Colon (tissue), 2 donors: Measurements from ENCODE around the gene ITPK1.

Source experiments
- FAIRE-seq: peaks from 2 replicates; lab custom pipeline; 2012; peaks lifted over from hg19 to GRCh38; lab: Jason Lieb, UNC
- donor health status: control.
- donor health status: control.

Gene ITPK1

DNA sequence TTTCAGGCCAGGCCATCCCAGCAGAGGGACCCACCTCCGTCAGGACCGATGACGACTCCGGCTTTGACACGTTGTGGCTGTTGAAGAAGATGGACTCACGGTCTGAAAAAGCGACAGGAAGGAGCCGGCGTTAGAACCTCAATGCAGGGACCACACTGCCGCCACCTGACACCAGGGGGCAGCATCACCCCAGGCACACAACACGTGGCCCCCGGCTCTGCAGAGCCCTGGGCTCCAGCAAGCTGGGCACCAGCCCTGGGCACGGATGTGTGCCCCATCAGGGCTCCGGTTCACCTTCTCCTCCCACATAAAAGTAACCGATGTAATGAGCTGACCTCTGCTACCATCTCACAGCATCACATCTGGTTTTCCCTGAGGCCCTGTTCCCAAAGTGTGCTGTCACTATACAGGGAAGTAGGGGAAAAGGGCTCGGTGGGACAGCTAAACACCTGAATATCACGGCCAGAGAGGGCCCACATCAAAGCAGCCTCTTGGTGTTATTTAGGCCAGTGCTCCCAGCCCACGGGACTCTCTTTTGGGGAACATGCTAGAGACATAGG, 163.7 kb downstream of the ITPK1 start:
- no peak for FAIRE-seq

GRCh38 chr14:92951261-92951660, 164.5 kb downstream of the ITPK1 start:
- no peak for FAIRE-seq

DNA sequence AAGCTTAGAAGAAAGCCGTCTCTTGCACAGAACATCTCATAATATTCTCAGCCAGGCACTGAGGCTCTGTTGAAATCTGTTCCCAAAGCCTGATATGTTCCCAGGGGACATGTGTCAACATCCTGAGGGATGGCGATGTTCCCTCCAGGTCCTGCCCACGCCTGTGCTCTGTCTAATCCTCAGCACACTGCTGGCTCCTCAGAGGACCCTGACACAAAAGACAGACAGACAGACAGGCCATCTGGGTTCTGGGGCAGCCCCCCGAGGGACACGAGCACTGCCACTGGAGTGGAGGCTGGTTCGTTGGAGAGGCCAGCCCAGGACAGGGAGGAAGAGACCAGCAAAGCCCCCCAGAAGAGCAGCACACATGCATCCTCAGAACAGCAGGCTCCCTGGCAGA, 165.0 kb downstream of the ITPK1 start:
- no peak for FAIRE-seq

GRCh38 chr14:92950193-92950540, 165.6 kb downstream of the ITPK1 start:
- FAIRE-seq: no peak

GRCh38 chr14:92949496-92950192, 166.1 kb downstream of the ITPK1 start:
- FAIRE-seq: no peak

GRCh38 chr14:92948647-92949046, 167.1 kb downstream of the ITPK1 start:
- FAIRE-seq: no peak

GRCh38 chr14:92946847-92947545, 168.7 kb downstream of the ITPK1 start:
- FAIRE-seq: no peak

DNA sequence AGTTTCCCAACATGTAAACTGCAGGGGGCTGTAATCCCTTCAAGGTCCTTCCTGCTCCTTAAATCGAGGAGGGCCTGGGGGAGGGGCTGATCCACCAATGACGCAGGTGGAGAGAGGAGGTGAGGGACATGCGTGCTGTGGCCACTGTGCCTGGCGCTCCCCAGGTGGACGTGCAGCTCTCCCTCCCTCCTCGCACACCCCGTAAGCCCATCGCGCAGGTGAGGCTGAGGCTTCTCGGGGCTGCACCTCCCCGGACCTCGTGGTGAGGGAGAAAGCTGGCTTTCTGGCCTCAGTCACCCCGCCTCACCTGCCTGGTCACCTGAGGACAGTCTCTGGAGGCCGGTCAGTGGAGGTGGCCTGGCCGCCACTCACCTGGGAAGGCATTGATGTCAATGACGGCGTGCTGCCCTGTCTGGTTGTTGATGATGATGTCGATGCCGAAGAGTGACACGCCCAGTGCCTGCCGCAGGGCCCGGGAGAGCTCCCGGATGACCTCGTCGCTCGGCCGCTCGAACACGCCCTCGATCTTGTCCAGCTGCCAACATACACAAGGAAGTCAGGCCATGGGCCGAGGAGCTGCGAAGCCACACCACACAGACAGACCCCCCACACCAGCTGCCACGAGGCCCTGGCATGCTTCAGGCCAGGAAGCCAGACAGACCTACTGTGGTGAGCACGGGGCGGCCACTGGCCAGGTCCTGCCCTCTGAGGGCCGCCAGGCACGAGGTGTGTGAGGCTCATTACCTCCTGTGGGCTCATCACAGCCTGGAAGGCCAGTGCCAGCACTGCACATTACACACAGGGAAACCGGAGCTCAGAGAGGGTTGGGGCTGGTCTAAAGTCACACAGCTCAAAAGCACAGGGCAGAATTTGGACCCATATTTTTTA, 169.5 kb downstream of the ITPK1 start:
- FAIRE-seq: no peak

- FAIRE-seq: no peak
These were observed 170.2 kb downstream of the ITPK1 start for GRCh38 chr14:92945544-92945943.

- FAIRE-seq: no peak
These were observed 170.7 kb downstream of the ITPK1 start for GRCh38 chr14:92944976-92945375.

GRCh38 chr14:92943855-92944570, 171.7 kb downstream of the ITPK1 start:
- FAIRE-seq: no peak

DNA sequence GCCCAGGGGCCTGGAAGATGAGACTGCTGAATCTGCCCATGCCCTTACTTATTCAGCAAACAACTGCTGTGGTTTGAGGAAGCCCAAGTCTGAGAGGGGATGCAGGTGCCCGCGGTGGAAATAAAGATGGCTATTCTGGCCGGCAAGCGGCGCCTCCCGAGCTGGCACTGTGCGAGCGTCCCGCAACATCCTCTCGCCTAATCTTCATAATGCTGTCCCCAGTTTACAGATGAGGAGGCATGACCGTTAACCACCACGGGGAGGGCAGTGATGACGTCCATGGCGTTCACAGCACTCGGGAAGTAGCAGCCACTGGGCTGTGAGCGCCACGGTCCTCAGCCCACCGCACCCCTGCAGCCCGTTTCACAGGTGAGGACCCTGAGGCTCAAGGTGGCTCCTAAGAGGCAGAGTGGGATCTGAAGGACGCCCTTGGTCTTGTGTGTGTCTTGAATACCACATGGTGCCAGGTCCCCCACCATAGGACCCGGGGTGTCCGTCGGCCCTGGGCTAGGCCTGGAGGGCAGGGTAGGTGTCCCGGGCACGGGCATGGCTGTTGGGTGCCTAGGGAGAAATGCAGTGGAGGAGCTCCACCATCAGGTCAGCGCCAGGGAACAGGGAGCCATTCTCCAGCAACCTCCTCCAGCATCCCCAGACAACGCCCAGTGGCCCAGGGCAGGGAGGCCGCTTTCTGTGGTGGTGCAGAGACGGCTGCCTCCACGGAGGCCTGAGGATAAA, 172.6 kb downstream of the ITPK1 start:
- no peak for FAIRE-seq

DNA sequence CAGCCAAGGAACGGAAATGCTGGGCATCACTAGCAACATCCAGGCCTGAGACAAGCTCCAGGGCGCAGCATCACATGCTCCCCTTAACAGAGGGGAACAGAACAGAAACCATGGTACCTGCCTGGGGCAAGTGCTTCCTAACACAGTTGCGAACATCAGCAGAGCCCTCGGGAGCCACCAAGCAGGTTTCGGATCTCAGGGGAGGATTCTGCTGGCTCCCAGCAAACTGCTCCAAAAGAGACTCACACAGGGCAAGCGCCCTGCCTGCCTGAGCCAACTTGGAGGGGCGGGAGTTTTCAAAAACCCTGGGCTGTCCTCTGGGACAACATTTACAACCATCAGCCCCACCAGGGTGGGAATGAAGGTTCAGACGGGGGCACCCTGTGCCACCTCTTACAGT, 173.1 kb downstream of the ITPK1 start:
- no peak for FAIRE-seq

DNA sequence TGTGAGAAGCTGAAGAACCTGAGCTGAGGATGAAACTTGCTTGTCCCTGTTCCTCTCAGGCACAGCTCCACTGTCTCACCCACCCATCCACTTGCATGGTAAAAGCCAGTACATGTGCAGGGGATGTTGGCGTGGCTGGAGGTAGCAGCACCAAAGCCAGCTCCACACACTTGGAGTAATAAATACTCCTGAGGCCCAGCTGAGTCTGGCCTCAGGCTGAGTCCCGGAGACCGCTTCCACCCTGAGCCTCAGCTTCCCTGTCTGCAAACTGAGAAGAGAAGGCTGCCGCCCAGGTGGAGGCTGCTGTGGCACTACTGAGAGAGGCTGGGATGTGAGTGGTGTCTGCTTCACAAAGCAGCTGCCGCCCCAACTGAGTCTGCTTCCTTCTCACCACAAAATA, 173.6 kb downstream of the ITPK1 start:
- no peak for FAIRE-seq

GRCh38 chr14:92941531-92941930, 174.2 kb downstream of the ITPK1 start:
- no peak for FAIRE-seq

DNA sequence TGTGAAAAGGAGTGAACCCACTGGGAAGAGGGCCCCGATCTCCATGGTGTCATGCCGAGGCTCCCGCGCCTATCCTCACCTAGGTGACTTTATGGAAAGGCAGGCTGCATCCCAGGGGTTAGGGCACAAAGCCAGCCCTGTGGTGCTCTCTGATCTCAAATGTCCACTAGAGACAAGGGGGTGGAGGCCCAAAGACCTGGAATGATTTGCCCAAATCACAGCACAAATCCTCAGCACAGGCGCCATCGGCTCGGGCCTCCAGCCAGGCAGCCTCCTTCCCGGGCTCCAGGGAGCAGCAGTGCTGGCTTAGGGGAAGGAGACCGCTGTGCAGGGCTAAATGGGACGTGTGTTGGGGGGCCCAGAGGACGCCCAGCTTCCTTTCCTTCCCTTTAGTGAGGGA, 175.2 kb downstream of the ITPK1 start:
- no peak for FAIRE-seq

DNA sequence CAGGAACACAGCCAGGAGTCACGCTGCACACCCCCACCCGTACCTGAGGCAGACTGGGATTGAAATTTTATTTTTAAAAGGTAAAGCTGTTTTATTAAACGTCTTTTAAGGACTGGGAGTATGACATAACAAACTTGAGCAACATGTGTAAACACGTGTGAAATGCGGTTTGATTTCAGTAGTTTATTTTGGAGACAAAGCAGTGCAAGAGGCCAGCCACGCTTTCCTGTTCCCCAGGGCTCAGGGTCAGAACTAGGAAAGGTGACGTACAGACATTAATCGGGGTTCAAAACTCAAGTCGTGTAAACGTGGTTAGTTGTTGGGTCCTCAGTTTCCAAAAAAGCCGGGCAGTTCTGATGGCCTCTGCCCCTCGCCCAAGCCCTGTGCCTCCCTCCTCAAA, 176.0 kb downstream of the ITPK1 start:
- no peak for FAIRE-seq

DNA sequence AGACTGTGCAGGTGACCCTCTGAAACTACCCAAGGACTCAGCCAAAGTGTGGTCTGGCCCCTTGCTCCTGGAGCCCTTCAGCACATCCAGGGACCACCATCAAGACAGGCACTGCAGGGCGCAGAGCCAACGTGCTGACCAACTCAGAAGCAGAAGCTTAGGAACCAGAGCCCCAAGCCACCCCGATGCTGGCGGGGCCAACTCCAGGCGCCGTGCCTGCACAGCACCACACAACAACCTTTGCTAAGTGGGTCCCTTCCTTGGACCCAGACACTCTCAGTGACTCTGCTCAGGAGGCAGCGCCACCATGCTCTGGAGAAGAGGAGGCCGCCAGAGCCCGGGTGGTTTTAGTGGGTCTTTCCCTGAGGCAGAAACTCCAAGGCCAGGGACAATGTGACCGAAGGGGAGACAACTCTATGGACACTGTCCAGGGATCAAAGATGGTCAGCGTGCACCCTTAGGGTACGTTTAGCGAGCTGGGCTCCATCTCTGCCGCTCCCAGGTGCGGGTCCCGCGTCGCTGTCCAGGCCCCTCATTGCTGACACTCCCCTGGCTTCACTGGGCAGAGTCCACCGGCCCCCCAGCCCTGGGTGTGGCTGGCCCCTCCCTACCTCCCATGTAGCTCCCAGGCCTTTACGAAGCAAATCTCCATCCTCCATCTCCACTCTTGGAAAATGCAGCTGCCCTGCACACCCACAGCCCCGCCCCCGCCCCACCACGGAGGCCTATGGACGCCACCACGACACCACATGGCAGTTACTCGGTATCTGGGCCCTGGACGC, 176.6 kb downstream of the ITPK1 start:
- FAIRE-seq: no peak

- no peak for FAIRE-seq
These were observed 177.4 kb downstream of the ITPK1 start for GRCh38 chr14:92938235-92938875.
